ENCODE results near the gene SRP68.

GRCh38 chr17:76048711-76049110 is 23.6 kb downstream of the SRP68 start:
- no peak for TF ChIP-seq REST (IDR thresholded peaks at IDR 0.05; ENCODE audit: low read depth)
- TF ChIP-seq RAD21 (IDR thresholded peaks at IDR 0.05; ENCODE audit: low read depth): no peak
- no peak for TF ChIP-seq TEAD4 (IDR thresholded peaks at IDR 0.05)
- TF ChIP-seq YY1 (IDR thresholded peaks at IDR 0.05; ENCODE audit: low read depth): no peak
- no peak for TF ChIP-seq TCF12 (IDR thresholded peaks at IDR 0.05; ENCODE audit: low read depth)
- TF ChIP-seq EGR1 (IDR thresholded peaks at IDR 0.05): no peak
- TF ChIP-seq TAF1 (IDR thresholded peaks at IDR 0.05; ENCODE audit: low read depth): no peak
- no peak for TF ChIP-seq NFIC (IDR thresholded peaks at IDR 0.05)
- no peak for TF ChIP-seq ZBTB7A (IDR thresholded peaks at IDR 0.05; ENCODE audit: low read depth)

All from Ishikawa (cell line).